HG02884 (cell line): Measurements from ENCODE around the gene PAQR9.

ENCODE experiments used
- ATAC-seq: cut with Tn5 transposase; IDR thresholded peaks from one replicate; pipeline ENCODE4 v1.9.1; 2021; ENCODE audit warnings: mild to moderate bottlenecking, moderate library complexity; ENCODE audit not compliant: unreplicated experiment

The PAQR9 gene

GRCh38 chr3:142952272-142953193 is 10.9 kb downstream of the PAQR9 start:
- ATAC-seq, result no peak

DNA sequence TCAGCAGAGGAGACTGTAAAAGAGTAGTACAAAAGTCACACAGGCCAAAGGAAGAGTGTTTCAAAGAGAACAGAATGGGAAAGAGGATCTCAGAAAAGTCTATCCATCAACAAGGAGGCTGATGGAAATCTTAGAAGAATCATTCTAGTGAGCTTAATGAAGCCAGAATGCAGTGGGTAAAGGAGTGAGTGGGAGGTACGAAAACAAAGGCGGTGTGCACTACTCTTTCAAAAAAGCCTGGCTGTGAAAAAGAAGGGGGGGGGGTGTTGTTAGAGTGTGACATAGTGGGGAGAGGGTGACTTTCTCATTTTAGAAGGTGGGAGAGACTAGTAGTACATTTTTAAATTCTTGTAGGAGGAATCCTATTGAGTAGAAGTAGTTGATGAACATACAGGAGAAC is 11.7 kb downstream of the PAQR9 start:
- no peak for ATAC-seq

DNA sequence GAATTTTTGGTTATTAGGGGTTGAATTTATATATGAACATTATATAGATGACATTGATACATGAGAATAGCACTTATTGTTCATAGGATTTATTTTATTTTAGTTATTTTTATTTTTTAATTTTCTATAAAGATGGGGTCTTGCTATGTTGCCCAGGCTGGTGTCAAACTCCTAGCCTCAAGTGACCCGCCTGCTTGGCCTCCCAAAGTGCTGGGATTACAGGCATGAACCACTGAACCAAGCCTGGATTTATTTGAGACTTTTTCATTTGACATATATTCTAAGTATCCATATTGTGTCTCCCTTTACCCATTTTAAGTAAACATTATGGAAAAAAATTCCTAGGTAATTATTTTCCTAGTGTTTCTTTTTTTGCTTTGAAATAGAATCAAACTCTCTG is 12.5 kb downstream of the PAQR9 start:
- ATAC-seq, result no peak

- no peak for ATAC-seq
Measured at GRCh38 chr3:142947799-142948575, 15.5 kb downstream of the PAQR9 start.

DNA sequence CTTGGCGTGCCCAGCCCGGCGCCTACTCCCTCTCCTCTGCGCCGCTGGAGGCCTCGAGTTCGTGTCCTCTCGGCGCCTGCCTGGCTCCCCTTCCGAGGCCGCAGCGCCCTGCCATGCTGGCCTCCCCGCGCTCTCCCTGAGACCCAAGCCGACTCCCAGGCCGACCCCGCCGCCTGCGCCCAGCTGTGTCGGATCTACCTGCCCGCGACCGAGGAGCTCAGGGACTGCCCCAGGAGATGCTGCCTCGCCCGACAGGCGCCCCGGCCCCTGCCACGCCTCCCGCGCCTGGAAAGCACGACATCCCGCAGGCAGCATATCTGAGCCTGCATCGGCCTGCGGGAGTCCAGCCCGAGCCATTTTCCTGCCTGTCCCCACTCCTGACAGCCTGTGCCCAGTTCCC is 16.1 kb downstream of the PAQR9 start:
- no peak for ATAC-seq

- ATAC-seq, result no peak
Measured at GRCh38 chr3:142946861-142947260, 16.6 kb downstream of the PAQR9 start.

GRCh38 chr3:142945023-142945422 is 18.5 kb downstream of the PAQR9 start:
- ATAC-seq, result no peak

GRCh38 chr3:142944342-142944741 is 19.1 kb downstream of the PAQR9 start:
- ATAC-seq, result peak; percentile 54

DNA sequence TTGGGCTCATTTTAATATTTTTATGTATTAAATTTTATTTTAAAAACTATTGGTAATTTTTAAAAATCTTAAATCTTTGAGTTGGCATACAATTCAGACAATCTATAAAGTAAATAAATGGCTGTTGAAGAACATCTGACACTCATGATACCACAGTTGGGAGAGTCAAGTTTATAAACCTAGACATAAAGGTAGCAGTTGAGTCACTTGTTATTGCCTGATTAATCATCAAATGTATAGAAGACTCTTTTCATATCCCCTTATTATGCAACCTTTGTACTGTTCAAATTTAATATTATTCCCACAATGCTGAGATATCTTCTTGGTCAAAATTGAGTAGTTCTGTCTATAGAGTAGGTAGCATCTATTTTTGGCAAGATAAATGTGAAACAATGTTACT is 19.6 kb downstream of the PAQR9 start:
- no peak for ATAC-seq

DNA sequence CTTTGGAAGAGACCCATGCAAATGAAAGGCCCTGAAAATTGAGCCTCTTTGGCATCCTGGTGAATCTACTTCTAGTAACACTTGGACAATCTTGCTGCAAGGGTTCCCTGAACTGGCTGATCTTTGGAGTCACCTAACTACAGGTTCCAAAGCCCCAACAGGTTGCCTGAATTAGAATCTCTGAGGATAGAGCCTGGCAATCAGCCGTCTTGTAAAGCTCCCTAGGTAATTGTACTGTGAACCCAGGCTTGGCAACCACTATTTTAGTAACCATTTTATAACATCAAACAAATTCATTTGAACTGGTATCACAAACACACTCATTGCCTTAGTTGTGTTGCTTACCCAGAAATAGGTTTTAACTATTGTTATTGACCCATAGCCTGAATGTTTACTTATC is 20.1 kb downstream of the PAQR9 start:
- no peak for ATAC-seq

DNA sequence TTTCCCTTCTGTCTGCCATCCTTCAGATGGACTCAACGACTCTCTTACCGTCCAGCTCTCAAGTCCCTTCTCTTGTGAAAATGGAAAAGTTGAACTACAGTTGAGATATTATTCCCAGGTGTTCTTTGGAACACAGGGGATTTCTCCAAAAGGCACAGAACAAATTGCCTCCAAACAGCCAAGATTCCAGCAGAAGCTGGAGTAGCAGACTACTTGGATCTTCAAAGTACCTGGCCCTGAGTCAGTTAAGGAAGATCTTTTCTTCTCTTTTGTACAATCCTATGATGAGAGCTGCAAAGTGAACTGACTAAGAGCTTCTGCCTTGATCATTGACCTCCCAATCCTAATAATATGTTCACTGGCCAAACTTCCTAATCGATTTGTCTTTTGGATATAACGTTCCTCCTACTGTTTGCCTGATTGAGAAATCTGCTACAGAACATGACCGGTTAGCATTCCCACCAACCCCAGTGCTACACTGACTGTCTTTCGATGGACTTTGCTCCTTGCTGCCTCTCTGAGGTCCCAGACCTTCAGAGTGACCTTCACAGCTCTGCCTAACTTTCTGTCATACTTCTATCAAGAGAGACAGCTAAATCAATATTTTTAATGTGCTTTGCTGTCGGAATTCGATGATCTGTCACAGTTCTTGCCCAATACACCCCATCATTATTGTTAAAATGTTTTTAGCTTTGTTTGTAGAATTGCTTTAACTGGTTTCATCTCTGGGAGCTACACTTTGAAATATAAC is 21.9 kb downstream of the PAQR9 start:
- ATAC-seq, result no peak

DNA sequence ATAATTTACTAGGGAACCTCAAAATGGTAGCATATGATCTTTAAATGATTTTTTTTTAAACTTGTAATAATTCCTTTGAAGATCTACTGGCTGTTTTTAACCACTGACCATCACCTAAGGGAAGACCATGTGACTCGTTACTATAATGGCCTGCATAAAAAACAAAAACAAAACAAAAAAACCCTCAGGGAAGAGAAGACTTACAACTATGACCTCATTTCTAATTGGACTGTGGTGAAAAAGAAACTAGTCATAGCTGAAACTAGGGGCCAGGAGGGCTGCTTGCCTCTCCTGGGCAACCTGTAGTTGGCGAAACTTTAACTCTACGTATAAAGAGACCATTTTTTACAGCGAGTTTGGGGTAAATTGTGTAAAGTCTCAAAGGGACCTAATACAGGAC is 23.0 kb downstream of the PAQR9 start:
- no peak for ATAC-seq

DNA sequence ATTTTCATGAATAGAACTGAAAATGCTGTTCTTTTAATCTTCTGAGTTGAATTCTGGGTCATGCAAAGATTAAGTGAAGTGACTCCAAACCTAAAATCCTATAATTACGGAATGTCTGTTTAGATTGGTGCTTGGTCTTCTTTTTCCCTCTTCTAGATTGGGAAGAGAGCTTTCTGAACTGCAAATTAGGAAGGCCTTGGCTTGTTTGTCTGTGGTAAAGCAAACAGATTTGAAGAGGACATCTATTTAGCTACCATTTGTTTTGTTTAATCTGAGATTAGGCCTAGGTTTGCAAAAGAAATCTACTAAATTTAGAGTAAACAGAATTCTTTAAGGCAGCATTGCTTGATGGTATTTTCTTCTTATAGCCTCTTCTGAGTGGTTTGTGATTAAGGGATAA is 23.5 kb downstream of the PAQR9 start:
- no peak for ATAC-seq

DNA sequence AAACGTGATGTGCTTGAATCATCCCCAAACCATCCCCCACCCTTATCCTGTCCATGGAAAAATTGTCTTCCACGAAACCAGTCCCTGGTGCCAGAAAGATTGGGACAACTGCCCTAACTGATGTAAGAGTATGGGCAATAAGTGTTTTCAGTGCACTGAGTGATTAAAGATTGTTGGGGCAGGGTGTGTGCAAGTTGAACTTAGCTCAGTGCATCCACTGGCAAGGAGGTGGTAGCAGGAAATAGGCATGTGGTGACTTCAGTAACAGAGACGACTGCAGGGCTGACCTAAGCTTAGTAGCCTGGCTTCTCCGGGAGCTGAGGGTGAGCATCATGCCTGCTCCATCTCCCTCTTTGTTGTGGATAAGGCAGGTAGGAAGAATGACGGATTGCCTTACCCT is 27.5 kb downstream of the PAQR9 start:
- no peak for ATAC-seq

DNA sequence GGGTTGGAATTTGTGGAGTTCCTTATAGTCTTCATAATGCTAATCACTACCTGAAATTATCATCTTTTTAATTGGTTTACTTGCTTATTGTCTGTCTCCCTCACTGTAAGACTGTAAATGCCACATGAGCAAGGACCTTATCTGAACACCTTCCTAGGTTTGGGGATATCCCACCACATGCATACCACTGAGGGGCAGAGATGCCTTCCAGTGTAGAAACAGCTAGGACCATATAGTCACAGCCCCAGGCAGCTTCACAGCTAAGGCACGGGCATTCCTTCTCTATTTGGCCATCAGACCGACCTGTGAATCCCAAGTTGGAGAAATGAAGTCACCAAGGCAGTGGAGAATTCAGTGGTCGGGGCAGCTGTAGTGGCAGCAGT is 28.6 kb downstream of the PAQR9 start:
- ATAC-seq, result no peak

DNA sequence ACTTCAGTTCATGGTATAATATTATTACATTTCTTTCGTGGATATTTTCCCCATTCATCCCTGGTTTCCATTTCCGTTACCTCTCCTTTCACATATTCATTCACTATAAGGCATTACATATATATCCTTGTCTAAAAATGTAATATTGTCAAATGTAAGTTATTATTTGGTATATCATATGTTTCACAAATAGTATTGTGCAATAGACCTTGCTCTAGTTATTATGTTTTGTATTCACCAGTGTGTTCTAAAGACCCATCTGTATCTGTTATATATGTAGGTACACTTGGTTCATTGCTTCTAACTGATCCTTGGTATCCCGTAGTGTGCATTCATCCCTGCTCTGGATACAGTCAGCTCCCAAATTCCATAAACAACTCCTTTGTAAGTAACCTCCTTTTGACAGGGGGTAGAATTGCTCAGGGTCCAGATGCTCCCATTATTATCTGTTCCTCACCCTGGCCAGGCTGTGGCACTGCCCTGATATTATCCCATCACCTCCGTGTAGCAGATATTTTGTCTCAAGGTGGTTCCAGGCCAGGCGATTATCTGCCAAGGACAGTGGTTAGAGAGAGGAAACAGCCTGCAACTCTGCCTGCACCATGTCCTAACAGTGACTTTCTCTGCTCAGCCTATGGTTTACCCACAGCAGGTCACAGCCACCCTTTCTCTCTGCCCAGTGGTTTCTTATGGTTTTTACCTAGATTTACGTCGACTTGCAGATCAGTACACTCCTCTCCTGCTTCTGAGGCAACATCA is 29.2 kb downstream of the PAQR9 start:
- no peak for ATAC-seq

GRCh38 chr3:142931222-142931621 is 32.3 kb downstream of the PAQR9 start:
- ATAC-seq, result peak; percentile 86

DNA sequence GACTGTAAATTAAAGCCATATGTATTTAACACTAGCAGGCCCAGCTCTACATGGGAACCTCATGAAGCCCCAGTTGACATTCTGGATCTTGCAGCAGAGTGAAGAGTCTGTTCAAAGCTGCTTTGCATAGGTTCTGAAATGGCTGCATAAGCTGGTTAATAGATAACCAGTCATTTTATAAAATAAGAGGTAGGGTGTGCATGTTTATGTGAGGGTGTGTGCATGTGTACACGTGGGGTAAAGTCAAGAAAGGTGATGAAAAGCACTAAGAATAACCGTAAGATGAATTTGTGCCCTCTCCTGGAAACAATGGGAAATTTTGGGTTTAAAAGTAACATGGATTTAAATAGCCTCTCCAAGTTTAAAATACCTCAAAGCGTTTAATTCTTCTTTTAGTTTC is 33.0 kb downstream of the PAQR9 start:
- no peak for ATAC-seq

DNA sequence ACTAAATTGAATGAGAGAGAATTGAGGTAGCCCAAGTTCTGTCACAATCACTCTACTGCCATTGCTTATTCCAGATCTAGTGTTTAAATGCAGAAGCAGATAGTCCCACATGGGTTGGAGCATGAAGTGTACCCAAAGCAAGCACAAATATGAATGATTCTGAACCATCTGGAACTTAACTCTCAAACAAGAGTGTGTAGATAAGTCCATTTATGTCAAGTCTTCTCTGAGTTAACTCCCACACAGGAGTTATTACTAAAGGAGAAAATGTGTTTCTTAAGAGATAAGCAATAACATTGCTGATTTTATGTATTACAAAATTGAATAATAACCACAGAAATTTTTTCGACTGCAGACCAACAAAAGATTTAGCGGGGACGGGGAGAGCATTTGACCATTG is 33.6 kb downstream of the PAQR9 start:
- ATAC-seq, result no peak

GRCh38 chr3:142929109-142929508 is 34.4 kb downstream of the PAQR9 start:
- ATAC-seq, result peak; percentile 62
